ENCODE data around the gene COMMD1.

Gene COMMD1

DNA sequence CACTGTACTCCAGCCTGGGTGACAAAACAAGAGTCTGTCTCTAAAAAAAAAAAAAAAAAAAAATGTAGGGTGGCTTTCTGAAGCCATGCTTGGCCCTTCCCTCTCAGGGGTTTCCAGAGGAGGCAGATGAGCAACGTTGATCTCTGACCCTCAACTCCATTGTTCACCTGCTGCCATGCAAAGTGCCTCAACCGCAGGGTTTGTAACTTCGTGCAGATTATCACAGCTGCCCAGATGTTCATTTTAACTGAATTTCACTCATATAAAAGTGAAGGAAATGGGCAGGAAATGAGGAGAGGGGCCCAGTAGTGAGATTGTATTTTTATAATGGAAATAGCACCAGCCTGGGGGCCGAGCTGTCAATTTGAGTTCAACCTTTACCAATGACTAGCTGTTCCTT is 275.5 kb downstream of the COMMD1 start:
- no peak for DNase-seq (ENCODE audit: low spot score)

GRCh38 chr2:62181843-62182242 is 276.4 kb downstream of the COMMD1 start:
- no peak for DNase-seq (ENCODE audit: low spot score)

GRCh38 chr2:62184512-62185230 is 279.2 kb downstream of the COMMD1 start:
- DNase-seq (ENCODE audit: low spot score), result no peak
